ENCODE measurements around the gene LRAT.

LRAT gene

DNA sequence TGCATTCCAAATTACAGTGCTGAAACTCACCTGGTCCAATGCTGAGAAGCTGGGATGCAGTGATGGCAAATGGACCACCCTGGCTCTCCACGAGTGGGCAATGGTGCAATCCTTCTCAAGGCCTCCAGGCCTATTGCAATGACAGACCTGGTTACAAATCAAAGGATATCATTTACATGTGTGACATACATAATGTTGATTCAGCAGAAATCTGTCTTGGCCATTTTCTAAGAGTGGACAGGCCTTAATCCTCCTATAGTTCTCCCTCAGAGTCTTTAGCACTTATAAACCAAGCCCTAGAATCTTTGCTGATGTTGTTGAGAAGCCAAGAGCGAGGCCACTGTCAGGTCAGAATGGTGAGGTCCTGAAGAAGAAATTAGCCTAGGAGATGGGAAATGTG lies 17.1 kb downstream of the LRAT start:
- no peak for DNase-seq (ENCODE audit: low read depth in 1 of 2, low spot score in 1 of 2)

DNA sequence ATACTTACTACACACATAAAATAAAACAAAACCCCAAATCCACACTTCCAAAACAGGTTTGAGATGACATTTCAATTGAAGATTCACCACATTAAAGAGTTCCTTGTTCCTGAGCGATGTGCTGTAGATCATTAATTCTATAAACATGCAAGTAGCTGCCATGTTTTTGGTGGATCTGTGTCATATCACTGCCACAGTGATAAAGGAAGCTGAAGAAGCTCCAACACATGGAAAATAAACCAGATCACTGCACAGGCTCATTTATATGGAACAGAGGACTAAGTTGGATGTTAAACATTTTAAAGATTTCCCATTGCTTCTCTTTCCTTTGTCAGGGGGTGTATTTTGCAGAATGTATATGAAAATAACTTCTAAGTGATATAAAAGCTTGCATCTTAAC lies 34.5 kb downstream of the LRAT start:
- no peak for DNase-seq (ENCODE audit: low read depth in 1 of 2, low spot score in 1 of 2)

DNA sequence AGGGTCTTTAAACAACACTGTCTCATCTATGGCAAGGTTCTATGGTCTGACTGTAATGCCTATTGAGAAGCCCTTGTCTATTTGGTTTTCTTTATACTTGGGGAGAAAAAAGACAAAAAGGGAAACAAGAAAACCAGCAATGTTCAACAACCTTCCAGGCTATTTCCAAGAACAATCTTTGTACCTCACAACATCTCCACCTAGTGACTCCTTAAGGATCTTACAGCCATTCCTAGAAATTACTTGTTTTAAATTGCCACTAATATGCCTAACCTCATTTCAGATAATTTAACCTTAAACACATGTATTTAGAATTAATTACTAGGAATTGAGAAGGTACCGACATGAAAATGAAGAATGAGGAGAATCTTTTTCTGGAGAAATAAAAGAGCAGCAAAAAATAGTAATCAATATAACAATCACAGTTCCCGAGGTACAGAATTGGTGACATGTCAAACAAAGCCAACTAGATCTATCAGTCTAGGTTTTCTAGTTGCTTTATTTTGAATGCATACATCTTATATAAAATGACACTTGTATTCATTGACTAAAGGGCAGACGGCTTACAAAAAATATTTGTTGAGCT lies 35.7 kb downstream of the LRAT start:
- no peak for DNase-seq (ENCODE audit: low read depth in 1 of 2, low spot score in 1 of 2)

- no peak for DNase-seq (ENCODE audit: low read depth in 1 of 2, low spot score in 1 of 2)
Measured at GRCh38 chr4:154781126-154781982, 37.6 kb downstream of the LRAT start, which contains the start of gene RBM46. Gene RBM46 (plus strand): TSS chr4:154781272. CDS start chr4:154796753, 15,481 bp downstream.

- DNase-seq (ENCODE audit: low read depth in 1 of 2, low spot score in 1 of 2): no peak
Measured at GRCh38 chr4:154781983-154782293, 38.1 kb downstream of the LRAT start.

Measured in activated T-helper 1 cell treated with anti-CD3 and anti-CD28 coated beads, Interleukin-2, amount 50 U/mL, for 16 hours (primary cell).